Activated CD8-positive, alpha-beta memory T cell treated with anti-CD3 and anti-CD28 coated beads for 48 hours (primary cell): ENCODE measurements around the gene TOMM70.
"Not testable (repeated sequence)": the region's sequence is repeated elsewhere in the genome, so short reads cannot be mapped to it uniquely, and the experiment has no call there.

Experiments
- DNase-seq, 3 experiments: peaks; one replicate each; pipeline ENCODE4 v3.0.0-alpha.2; 2020; ENCODE audit warnings: low read depth in 2 of 3, low spot score in 2 of 3

Gene TOMM70

GRCh38 chr3:100400780-100401673 is at the start of gene TOMM70, which contains the start of gene LNP1:
TSS of gene TOMM70 (minus strand) at chr3:100401089. CDS start at chr3:100400949, 140 bp downstream.
TSS of gene LNP1 (plus strand) at chr3:100401539. CDS start at chr3:100429730, 28,191 bp downstream.
- peak; percentile 81 to 89 (median 83) for DNase-seq

GRCh38 chr3:100449214-100449613 is 48.3 kb upstream of the TOMM70 start:
- DNase-seq: no peak

DNA sequence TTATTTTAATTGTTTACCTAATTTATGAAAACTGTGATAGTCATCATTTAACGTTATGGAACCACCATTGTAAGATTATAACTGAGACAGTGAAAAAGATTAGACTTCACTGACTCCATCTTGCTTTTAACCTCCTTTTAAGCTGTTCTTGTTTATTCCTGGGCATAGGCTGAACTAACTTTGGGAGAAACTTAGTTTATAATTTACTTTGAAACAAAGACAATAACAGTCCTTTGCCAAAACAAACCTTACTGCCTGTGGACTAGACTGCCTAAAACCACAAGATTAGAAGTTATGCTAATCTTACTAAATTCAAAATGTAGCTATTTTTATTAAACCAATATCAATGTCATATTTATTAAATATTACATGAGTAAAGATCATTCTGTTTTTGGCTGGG is 47.2 kb upstream of the TOMM70 start:
- DNase-seq: no peak

- DNase-seq: not testable (repeated sequence)
Measured at GRCh38 chr3:100447067-100447466, 46.2 kb upstream of the TOMM70 start.

- DNase-seq: no peak
Measured at GRCh38 chr3:100443690-100444089, 42.8 kb upstream of the TOMM70 start.

- no peak for DNase-seq
Measured at GRCh38 chr3:100440895-100441294, 40.0 kb upstream of the TOMM70 start.

DNA sequence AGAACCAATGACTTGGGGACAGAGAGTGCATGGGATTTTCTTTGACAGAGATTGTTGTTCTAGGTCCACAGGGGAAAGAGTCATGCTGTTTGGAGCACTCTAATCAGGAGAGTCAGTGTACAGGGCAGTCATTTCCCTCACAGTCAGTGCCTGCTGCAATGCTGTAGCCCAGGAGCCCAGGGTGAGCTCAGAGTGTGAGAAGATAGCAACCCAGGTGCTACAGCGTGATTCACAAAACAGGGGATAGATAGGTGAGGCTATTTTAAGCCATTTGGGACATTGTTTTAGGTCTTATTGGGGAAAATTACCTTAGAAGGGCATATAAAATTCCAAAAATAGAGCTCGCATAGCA is 37.7 kb upstream of the TOMM70 start:
- no peak for DNase-seq

DNA sequence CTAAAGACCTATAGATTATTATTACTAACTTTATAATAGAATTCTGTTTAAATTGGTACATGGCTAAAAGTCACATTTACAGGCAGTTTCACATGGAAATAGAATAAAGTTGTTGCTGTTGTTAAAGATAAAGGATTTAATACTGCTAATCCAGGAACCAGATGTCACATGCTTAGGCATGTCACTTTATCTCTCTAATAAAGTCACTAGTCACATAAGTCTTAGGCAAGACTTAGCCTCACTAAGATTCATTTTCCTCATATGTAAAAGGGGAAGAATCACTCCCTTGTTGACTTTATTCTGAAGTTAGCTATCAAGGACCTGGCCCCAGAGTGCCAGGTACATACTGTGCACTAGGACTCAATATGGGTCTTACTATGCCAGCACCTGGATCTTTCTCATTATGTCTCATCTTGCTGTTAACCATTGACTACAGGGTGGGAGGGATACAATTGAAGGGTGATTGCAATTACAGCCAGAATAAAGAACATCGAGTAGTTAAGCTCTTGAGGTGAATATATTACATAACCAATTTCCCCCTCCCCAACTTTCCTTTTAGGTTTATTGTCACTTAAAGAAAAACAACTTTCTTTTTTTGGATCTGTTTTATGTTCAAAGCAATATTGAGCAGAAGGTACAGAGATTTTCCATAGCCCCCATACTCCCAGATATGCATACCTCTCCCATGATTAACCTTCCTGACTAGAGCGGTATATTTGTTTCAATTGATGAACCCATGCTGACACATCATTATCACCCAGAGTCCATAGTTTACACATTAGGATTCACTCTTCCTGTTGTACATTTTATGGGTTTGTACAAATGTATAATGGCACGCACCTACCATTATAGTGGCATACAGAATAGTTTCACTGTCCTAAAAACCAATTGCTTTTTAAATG is 37.1 kb upstream of the TOMM70 start:
- DNase-seq: no peak

DNA sequence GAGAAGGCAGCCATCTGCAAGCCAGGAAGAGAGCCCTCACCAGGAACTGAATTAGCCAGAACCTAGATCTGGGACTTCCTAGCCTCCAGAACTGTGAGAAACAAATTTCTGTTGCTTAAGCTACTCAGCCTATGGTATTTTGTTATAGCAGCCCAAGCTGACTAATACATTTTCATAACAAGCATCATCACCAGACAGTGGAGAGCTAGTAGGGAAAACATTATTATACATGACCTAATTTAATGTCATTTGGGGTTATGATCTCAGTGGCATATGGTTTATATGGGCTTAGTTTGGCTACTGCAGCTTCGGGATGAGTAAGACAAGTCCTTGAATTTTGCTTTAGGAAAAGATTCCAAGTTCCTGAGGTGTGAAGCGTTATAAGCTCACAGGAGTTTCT is 36.1 kb upstream of the TOMM70 start:
- no peak for DNase-seq

DNA sequence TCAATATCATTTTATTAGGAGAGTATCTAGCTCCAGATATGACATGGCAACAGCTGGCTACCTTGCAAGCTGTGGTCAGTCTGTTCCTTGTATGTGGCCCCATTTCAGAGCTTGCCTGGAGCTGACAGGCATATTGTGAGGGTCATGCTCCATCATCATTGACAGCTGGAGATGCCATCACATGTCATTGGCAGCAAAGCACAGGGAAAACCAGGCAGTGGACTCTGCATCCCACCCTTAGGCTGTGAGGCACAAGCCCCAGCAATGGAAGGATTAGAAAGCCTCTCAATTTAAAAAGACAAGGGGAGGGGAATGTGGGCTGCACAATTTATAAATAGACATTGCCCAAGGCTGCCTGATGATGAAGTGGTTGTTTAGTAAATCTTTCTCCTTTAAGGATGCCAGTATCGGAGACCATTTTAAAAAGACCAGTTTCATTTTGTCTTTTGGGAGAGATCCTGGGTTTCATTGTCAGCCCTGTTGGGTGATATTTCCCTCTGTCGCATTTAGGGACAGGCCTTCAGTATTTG is 28.4 kb upstream of the TOMM70 start:
- DNase-seq: no peak

- DNase-seq: no peak
Measured at GRCh38 chr3:100427699-100428098, 26.8 kb upstream of the TOMM70 start.

GRCh38 chr3:100426067-100426682 is 25.3 kb upstream of the TOMM70 start:
- no peak for DNase-seq

GRCh38 chr3:100425316-100425715 is 24.4 kb upstream of the TOMM70 start:
- DNase-seq: no peak

- no peak for DNase-seq
Measured at GRCh38 chr3:100424261-100424660, 23.4 kb upstream of the TOMM70 start.

DNA sequence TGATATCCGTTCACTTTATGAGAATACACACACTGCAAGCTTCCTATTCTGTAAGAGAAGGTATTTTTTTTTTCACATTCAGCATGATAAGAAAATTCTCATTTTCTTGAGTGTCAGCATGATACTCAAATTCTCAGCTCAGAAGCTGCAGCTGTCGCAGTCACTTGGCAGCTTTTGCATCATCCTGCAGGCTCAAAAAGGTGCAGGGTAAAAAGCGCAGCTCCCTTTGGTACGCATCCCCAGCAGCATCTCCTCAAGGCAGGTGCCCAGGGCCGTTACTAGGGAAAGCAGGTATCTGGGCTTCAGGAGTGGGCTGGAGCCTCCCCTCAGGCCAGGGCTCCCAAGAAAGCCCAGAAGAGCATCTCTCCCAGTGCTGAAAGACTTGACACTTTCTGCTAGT is 22.7 kb upstream of the TOMM70 start:
- no peak for DNase-seq

GRCh38 chr3:100420885-100421284 is 20.0 kb upstream of the TOMM70 start:
- DNase-seq: no peak

- no peak for DNase-seq
Measured at GRCh38 chr3:100419406-100419805, 18.5 kb upstream of the TOMM70 start.

DNA sequence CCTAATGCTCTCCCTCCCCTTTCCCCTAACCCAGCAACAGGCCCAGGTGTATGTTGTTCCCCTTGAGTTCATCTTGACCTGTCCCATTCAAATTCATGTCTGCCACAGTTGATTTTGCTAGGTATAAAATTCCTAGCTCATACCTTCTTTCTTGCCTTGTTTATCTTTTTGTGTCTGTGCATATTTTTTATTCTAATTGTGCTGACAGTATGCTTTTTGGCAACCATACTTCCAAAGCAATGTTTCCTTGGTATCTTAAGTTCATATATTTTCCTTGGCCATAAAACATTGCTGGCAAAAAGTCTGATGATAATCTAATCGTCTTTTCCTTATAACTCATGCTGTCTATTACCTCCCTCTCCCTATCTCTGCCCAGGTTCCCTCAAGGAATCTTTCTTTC is 16.0 kb upstream of the TOMM70 start:
- DNase-seq: no peak

- no peak for DNase-seq
Measured at GRCh38 chr3:100416176-100416575, 15.3 kb upstream of the TOMM70 start.

DNA sequence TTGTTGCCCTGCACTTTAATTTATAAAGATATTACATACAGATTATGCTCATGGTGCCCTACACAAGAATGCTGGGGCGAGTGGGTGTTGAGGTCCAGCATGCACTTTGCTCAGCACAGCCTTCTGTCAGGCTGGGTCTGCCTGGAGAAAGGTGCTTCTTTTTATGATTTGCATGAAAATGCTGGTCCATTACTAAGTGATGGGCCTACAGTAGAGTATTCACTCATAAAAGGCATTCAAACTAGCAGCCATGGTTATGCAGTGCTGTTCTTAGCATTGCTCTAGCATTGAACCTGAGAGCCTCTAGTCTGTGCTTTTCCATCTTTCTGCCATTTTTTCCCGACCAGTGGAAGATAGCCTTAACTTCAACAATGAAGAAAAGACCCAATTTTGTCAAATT is 12.7 kb upstream of the TOMM70 start:
- DNase-seq: no peak

- no peak for DNase-seq
Measured at GRCh38 chr3:100412912-100413590, 12.2 kb upstream of the TOMM70 start.
